ENCODE measurements around the gene TAF4B. TPM values are rescaled to one million over a fixed set of nuclear protein-coding genes. Genes with fewer than 3 reads are reported as not detected.

Gene TAF4B
- polyA plus RNA-seq, 3 donors: 0.64 to 1.2 (median 0.92) TPM

- Histone ChIP-seq H3K27me3 (ENCODE audit: control insufficient read depth in 2 of 2, insufficient read depth in 2 of 2, low read length in 2 of 2) (no peaks in the 10 kb centered on the region), H3K79me2 (ENCODE audit: insufficient read depth, low read length) (no peaks in the 10 kb centered on the region), H3K4me2 (replicated peaks; ENCODE audit: extremely low read depth, low read length, poor library complexity, severe bottlenecking) (no peak overlapping the region), H2AFZ (ENCODE audit: insufficient read depth, low read depth, low read length, poor library complexity, severe bottlenecking) (no peak overlapping the region), H3K27ac (ENCODE audit: low read depth in 1 of 2, low read length in 2 of 2) (no peak overlapping the region), H3K9ac (ENCODE audit: insufficient read depth, low read length, poor library complexity, severe bottlenecking) (no peak overlapping the region), H4K20me1 (ENCODE audit: insufficient read depth, low read length) (no peaks in the 10 kb centered on the region), H3K36me3 (replicated peaks in 1 of 2; ENCODE audit: control insufficient read depth in 1 of 2, insufficient read depth in 2 of 2, low read length in 2 of 2) (no peaks in the 10 kb centered on the region), H3K4me1 (ENCODE audit: control insufficient read depth in 1 of 2, insufficient read depth in 2 of 2, low read length in 2 of 2) (no peaks in the 10 kb centered on the region), H3K9me3 (replicated peaks in 1 of 2; ENCODE audit: control insufficient read depth in 1 of 2, insufficient read depth in 1 of 2, low read length in 2 of 2) (no peaks in the 10 kb centered on the region), H3K4me3 (replicated peaks in 1 of 3; ENCODE audit: low read depth in 2 of 3, low read length in 3 of 3) (no peak overlapping the region)
- no peak for DNase-seq
- TF ChIP-seq, protein P1, sequence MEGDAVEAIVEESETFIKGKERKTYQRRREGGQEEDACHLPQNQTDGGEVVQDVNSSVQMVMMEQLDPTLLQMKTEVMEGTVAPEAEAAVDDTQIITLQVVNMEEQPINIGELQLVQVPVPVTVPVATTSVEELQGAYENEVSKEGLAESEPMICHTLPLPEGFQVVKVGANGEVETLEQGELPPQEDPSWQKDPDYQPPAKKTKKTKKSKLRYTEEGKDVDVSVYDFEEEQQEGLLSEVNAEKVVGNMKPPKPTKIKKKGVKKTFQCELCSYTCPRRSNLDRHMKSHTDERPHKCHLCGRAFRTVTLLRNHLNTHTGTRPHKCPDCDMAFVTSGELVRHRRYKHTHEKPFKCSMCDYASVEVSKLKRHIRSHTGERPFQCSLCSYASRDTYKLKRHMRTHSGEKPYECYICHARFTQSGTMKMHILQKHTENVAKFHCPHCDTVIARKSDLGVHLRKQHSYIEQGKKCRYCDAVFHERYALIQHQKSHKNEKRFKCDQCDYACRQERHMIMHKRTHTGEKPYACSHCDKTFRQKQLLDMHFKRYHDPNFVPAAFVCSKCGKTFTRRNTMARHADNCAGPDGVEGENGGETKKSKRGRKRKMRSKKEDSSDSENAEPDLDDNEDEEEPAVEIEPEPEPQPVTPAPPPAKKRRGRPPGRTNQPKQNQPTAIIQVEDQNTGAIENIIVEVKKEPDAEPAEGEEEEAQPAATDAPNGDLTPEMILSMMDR (IDR thresholded peaks at IDR 0.05): no peak
- H3K36me3 Mint-ChIP-seq: peaks cover 0 to 8% of the 10 kb centered on the region in 2 donors
- no peaks in the 10 kb centered on the region for H3K4me1 Mint-ChIP-seq
- no peaks in the 10 kb centered on the region for H3K9me3 Mint-ChIP-seq
- no peaks in the 10 kb centered on the region for H3K27me3 Mint-ChIP-seq (ENCODE audit: low read depth in 3 of 3)
- no peak overlapping the region for H3K27ac Mint-ChIP-seq
- intact Hi-C loops (cut with micrococcal nuclease): no loop called here
- WGBS (ENCODE audit: insufficient coverage): no CpG with 5 or more reads among the region's 2 CpGs
- H3K4me3 Mint-ChIP-seq: no peak overlapping the region
Measured at GRCh38 chr18:26386441-26386840, 160.2 kb downstream of the TAF4B start.

DNA sequence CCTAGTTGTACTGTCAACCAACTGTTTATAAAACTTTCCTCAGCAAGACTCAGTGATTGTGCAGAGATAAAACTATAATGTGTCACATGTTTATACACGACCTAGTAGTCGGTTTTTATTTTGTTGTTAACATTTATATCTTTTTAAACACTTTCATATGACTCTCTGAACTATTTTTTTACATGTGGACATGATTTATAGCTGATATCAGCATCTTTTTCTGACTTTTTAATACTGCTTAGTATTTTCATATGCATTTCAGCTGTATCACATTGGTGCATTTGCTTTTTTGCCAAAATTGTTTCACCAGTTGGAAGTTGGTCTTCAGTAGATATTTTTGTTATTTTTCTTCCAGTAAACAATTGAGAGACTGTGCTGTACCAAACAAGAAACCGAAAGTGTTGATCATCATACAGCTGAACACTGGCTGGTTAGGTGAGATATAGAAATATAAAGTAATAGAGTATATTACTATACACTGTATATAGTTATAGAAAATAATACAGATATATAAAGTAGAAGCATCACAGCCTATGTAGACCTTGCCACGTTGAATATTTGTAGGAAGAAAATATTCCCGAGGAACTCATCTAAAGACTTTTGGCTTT, 167.9 kb downstream of the TAF4B start:
- Histone ChIP-seq H3K9me3 (replicated peaks in 1 of 2; ENCODE audit: control insufficient read depth in 1 of 2, insufficient read depth in 1 of 2, low read length in 2 of 2) (no peaks in the 10 kb centered on the region), H3K36me3 (replicated peaks in 1 of 2; ENCODE audit: control insufficient read depth in 1 of 2, insufficient read depth in 2 of 2, low read length in 2 of 2) (no peaks in the 10 kb centered on the region), H3K9ac (ENCODE audit: insufficient read depth, low read length, poor library complexity, severe bottlenecking) (no peak overlapping the region), H4K20me1 (ENCODE audit: insufficient read depth, low read length) (no peaks in the 10 kb centered on the region), H3K27me3 (ENCODE audit: control insufficient read depth in 2 of 2, insufficient read depth in 2 of 2, low read length in 2 of 2) (no peaks in the 10 kb centered on the region), H2AFZ (ENCODE audit: insufficient read depth, low read depth, low read length, poor library complexity, severe bottlenecking) (no peak overlapping the region), H3K4me2 (replicated peaks; ENCODE audit: extremely low read depth, low read length, poor library complexity, severe bottlenecking) (no peak overlapping the region), H3K4me3 (replicated peaks in 1 of 3; ENCODE audit: low read depth in 2 of 3, low read length in 3 of 3) (no peak overlapping the region), H3K4me1 (ENCODE audit: control insufficient read depth in 1 of 2, insufficient read depth in 2 of 2, low read length in 2 of 2) (no peaks in the 10 kb centered on the region), H3K79me2 (ENCODE audit: insufficient read depth, low read length) (no peaks in the 10 kb centered on the region), H3K27ac (ENCODE audit: low read depth in 1 of 2, low read length in 2 of 2) (no peak overlapping the region)
- H3K27ac Mint-ChIP-seq: no peak overlapping the region
- H3K36me3 Mint-ChIP-seq: peaks cover 0 to 8% of the 10 kb centered on the region in 2 donors
- no peak overlapping the region for H3K4me3 Mint-ChIP-seq
- TF ChIP-seq, protein P1 (IDR thresholded peaks at IDR 0.05): no peak
- no CpG with 5 or more reads among the region's 5 CpGs for WGBS (ENCODE audit: insufficient coverage)
- peaks cover 0 to 2% (median 0%) of the 10 kb centered on the region in 3 donors for H3K27me3 Mint-ChIP-seq (ENCODE audit: low read depth in 3 of 3)
- H3K4me1 Mint-ChIP-seq: no peaks in the 10 kb centered on the region
- no peak for DNase-seq
- intact Hi-C loops (cut with micrococcal nuclease): no loop called here
- no peaks in the 10 kb centered on the region for H3K9me3 Mint-ChIP-seq
